CD14-positive monocyte (primary cell): ENCODE results near the gene KRT6B. TPM values are rescaled to one million over a fixed set of nuclear protein-coding genes. Genes with fewer than 3 reads are reported as not detected.

Experiments
- DNase-seq, 3 donors: peaks; one replicate each; pipeline ENCODE4 v3.0.0-alpha.2; 2011 to 2022
- H2AFZ ChIP-seq: 2 replicates; pipeline ENCODE4 v1.6.0; 2012; ENCODE audit warnings: mild to moderate bottlenecking, low read depth, low read length, inconsistent platforms; ENCODE audit not compliant: insufficient read depth, poor library complexity, severe bottlenecking
- H3K27ac ChIP-seq, 2 donors: 1 replicate in 1 of 2; 2 replicates in 1 of 2; pipeline ENCODE4 v1.5.1; 2012 to 2013; ENCODE audit warnings: low read length in 2 of 2, control low read depth in 1 of 2, inconsistent platforms in 1 of 2, low read depth in 1 of 2, mild to moderate bottlenecking in 1 of 2
- H3K27me3 ChIP-seq, 2 donors: one replicate each; pipeline versions ENCODE4 v1.6.0 to v1.6.1; 2011 to 2013; ENCODE audit warnings: low read length in 2 of 2; ENCODE audit not compliant: control insufficient read depth in 2 of 2, insufficient read depth in 2 of 2
- H3K36me3 ChIP-seq, 2 donors: replicated peaks in 1 of 2; 1 replicate in 1 of 2; 2 replicates in 1 of 2; pipeline versions ENCODE4 v1.5.1 to v1.6.1; 2012 to 2013; ENCODE audit warnings: low read length in 2 of 2, control low read depth in 1 of 2, inconsistent platforms in 1 of 2, mild to moderate bottlenecking in 1 of 2; ENCODE audit not compliant: insufficient read depth in 2 of 2, control insufficient read depth in 1 of 2
- H3K4me1 ChIP-seq, 2 donors: 1 replicate in 1 of 2; 2 replicates in 1 of 2; pipeline versions ENCODE4 v1.5.1 to v1.6.1; 2012 to 2013; ENCODE audit warnings: low read length in 2 of 2, control low read depth in 1 of 2, inconsistent platforms in 1 of 2, mild to moderate bottlenecking in 1 of 2, moderate library complexity in 1 of 2; ENCODE audit not compliant: insufficient read depth in 2 of 2, control insufficient read depth in 1 of 2
- H3K4me2 ChIP-seq: replicated peaks from 2 replicates; pipeline ENCODE3; 2012; ENCODE audit warnings: low read length, moderate library complexity, mild to moderate bottlenecking; ENCODE audit not compliant: poor library complexity, severe bottlenecking; ENCODE audit errors: extremely low read depth
- H3K4me3 ChIP-seq, 3 experiments: fragments of 200-600 bp in 1 of 3; sonication (generic) in 1 of 3; replicated peaks in 1 of 3; 1 replicate in 2 of 3; 2 replicates in 1 of 3; pipeline ENCODE4 v1.5.1; 2011 to 2013; ENCODE audit warnings: low read length in 3 of 3, mild to moderate bottlenecking in 3 of 3, control low read depth in 2 of 3, low read depth in 2 of 3, inconsistent platforms in 1 of 3, moderate library complexity in 1 of 3
- H3K79me2 ChIP-seq: 2 replicates; pipeline ENCODE4 v1.6.0; 2012; ENCODE audit warnings: mild to moderate bottlenecking, control low read depth, inconsistent platforms, low read length, moderate library complexity; ENCODE audit not compliant: insufficient read depth
- H3K9ac ChIP-seq: 2 replicates; pipeline ENCODE4 v1.6.0; 2017; ENCODE audit warnings: low read length, mild to moderate bottlenecking; ENCODE audit not compliant: insufficient read depth, poor library complexity, severe bottlenecking
- H3K9me3 ChIP-seq, 2 donors: replicated peaks in 1 of 2; 1 replicate in 1 of 2; 2 replicates in 1 of 2; pipeline versions ENCODE4 v1.5.1 to v1.6.1; 2012 to 2013; ENCODE audit warnings: low read length in 2 of 2, control low read depth in 1 of 2; ENCODE audit not compliant: control insufficient read depth in 1 of 2, insufficient read depth in 1 of 2
- H4K20me1 ChIP-seq: 2 replicates; pipeline ENCODE4 v1.6.0; 2012; ENCODE audit warnings: mild to moderate bottlenecking, low read length, control low read depth, moderate library complexity; ENCODE audit not compliant: insufficient read depth
- H3K27ac Mint-ChIP-seq, 7 donors: one replicate each; pipeline ENCODE4 v1.8.0; 2020; ENCODE audit warnings: mild to moderate bottlenecking in 7 of 7, mixed read lengths in 7 of 7, moderate library complexity in 6 of 7, inconsistent platforms in 2 of 7
- H3K27me3 Mint-ChIP-seq, 3 donors: one replicate each; pipeline ENCODE4 v1.8.0; 2021 to 2022; ENCODE audit warnings: low read depth in 3 of 3, mild to moderate bottlenecking in 3 of 3, mixed read lengths in 3 of 3, moderate library complexity in 3 of 3, inconsistent platforms in 1 of 3
- H3K36me3 Mint-ChIP-seq, 2 donors: one replicate each; pipeline ENCODE4 v1.8.0; 2020; ENCODE audit warnings: mixed read lengths in 2 of 2, inconsistent platforms in 1 of 2, mild to moderate bottlenecking in 1 of 2
- H3K4me1 Mint-ChIP-seq: one replicate; pipeline ENCODE4 v1.8.0; 2020; ENCODE audit warnings: mild to moderate bottlenecking, mixed read lengths
- H3K4me3 Mint-ChIP-seq, 2 donors: one replicate each; pipeline ENCODE4 v1.8.0; 2020; ENCODE audit warnings: mild to moderate bottlenecking in 2 of 2, mixed read lengths in 2 of 2, moderate library complexity in 1 of 2
- H3K9me3 Mint-ChIP-seq, 7 donors: one replicate each; pipeline ENCODE4 v1.8.0; 2020 to 2022; ENCODE audit warnings: mixed read lengths in 7 of 7, mild to moderate bottlenecking in 6 of 7, moderate library complexity in 6 of 7, inconsistent platforms in 2 of 7
- WGBS: methylation state at CpG from one replicate; pipeline ENCODE4 v1.1.5; 2013; ENCODE audit warnings: missing lambda C conversion rate; ENCODE audit not compliant: insufficient coverage; 5-methylcytosine and 5-hydroxymethylcytosine counted together
- intact Hi-C, 2 donors: fragments of 100-400 bp; cut with micrococcal nuclease; formaldehyde crosslinking; loops; one replicate each; pipeline versions ENCODE4 v1.15.0 to v1.15.1; 2023
- polyA plus RNA-seq, 3 donors: library from polyadenylated mRNA; depleted of rRNA in 1 of 3; unstranded in 2 of 3; stranded (reverse) in 1 of 3; fragments of 300-500 nt in 2 of 3; fragments of >200 nt in 1 of 3; fragmentation: Illumina TruSeq in 2 of 3; gene quantifications; 1 replicate in 2 of 3; 2 replicates in 1 of 3; pipeline ENCODE4 v1.2.3, GENCODE V29; 2012 to 2021
- TF ChIP-seq, protein P1 (sequence below): fragments of 200-600 bp; IDR thresholded peaks from one replicate; pipeline ENCODE4 v1.8.0; 2022; ENCODE audit warnings: antibody characterized with exemption, mild to moderate bottlenecking

KRT6B gene
- polyA plus RNA-seq, 3 donors = not detected

DNA sequence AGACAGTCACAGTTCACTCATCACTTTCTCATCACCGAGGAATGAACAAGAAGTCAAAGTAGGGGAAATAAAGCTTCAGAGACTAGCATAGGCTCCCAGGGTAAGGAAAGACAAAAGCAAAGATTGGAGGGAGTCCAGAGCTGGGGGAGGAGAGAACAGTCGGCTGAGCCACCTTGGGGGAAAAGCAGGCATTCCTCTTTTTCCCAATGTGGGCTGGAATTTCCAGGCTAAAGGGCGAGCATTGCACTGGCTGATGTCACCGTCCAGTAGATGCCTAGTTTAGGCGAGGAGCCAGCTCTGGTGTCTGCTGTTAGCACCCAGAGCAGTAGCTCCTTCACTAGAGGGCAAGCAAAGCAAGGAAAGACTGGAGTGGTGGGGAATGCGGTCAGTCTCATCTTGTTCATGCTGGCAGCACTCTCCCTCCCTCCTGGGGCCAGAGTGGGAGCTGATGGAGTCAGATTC, 9.3 kb downstream of the KRT6B start:
- Mint-ChIP-seq H3K27me3 (peaks cover 8 to 22% (median 15%) of the 10 kb centered on the region in 3 donors), H3K27ac (no peak overlapping the region), H3K4me1 (no peaks in the 10 kb centered on the region), H3K36me3 (no peaks in the 10 kb centered on the region), H3K9me3 (peaks cover 0 to 4% (median 0%) of the 10 kb centered on the region in 7 donors), H3K4me3 (peak overlapping the region in 1 of 2 donors; percentile 1)
- Histone ChIP-seq H3K27ac (no peak overlapping the region), H3K4me1 (no peaks in the 10 kb centered on the region), H3K79me2 (no peaks in the 10 kb centered on the region), H3K36me3 (no peaks in the 10 kb centered on the region), H3K27me3 (no peaks in the 10 kb centered on the region), H4K20me1 (no peaks in the 10 kb centered on the region), H3K9me3 (no peaks in the 10 kb centered on the region), H3K9ac (no peak overlapping the region), H2AFZ (no peak overlapping the region), H3K4me3 (no peak overlapping the region), H3K4me2 (no peak overlapping the region)
- intact Hi-C loops = no loop called here
- no peak for DNase-seq
- WGBS = 25% methylated on average over 1 of the region's 6 CpGs
- TF ChIP-seq, protein P1, sequence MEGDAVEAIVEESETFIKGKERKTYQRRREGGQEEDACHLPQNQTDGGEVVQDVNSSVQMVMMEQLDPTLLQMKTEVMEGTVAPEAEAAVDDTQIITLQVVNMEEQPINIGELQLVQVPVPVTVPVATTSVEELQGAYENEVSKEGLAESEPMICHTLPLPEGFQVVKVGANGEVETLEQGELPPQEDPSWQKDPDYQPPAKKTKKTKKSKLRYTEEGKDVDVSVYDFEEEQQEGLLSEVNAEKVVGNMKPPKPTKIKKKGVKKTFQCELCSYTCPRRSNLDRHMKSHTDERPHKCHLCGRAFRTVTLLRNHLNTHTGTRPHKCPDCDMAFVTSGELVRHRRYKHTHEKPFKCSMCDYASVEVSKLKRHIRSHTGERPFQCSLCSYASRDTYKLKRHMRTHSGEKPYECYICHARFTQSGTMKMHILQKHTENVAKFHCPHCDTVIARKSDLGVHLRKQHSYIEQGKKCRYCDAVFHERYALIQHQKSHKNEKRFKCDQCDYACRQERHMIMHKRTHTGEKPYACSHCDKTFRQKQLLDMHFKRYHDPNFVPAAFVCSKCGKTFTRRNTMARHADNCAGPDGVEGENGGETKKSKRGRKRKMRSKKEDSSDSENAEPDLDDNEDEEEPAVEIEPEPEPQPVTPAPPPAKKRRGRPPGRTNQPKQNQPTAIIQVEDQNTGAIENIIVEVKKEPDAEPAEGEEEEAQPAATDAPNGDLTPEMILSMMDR = no peak

DNA sequence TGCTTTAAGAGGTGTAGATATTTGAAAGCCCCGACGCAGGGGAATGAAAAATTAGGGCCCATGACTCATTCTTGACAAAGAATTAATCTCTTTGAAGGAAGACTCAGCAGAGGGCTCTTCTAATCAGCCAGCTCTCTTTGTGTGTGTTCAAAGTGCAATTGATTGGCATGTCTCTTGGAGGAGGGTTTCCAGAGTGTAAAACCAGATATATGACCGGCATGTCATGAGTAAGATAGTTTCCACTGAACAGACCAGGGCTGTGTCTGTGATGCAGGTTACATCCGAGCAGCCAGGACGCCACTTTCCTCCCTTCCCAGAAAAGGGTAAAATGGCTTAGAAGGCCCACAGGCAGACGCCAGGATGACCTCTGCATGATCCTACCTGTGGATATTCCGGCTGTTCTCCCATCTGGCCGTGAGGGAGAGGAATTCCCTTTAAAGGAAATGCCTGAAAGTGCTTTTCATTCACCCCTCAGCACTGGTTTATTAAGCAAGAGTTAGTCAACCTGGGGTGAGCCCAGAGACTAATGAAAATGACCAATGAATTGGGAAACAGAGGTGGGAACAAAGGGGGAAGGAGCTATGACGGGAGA, 10.5 kb downstream of the KRT6B start:
- TF ChIP-seq, protein P1 = no peak
- Histone ChIP-seq H4K20me1 (no peaks in the 10 kb centered on the region), H3K9me3 (no peaks in the 10 kb centered on the region), H3K36me3 (no peaks in the 10 kb centered on the region), H3K4me3 (no peak overlapping the region), H3K27ac (no peak overlapping the region), H3K27me3 (no peaks in the 10 kb centered on the region), H3K79me2 (no peaks in the 10 kb centered on the region), H3K4me1 (no peaks in the 10 kb centered on the region), H3K4me2 (no peak overlapping the region), H2AFZ (no peak overlapping the region), H3K9ac (no peak overlapping the region)
- no peak overlapping the region for H3K27ac Mint-ChIP-seq
- H3K9me3 Mint-ChIP-seq = peaks cover 0 to 2% (median 0%) of the 10 kb centered on the region in 7 donors
- no peak for DNase-seq
- H3K4me1 Mint-ChIP-seq = no peaks in the 10 kb centered on the region
- peaks cover 9 to 22% (median 19%) of the 10 kb centered on the region in 3 donors for H3K27me3 Mint-ChIP-seq
- no peaks in the 10 kb centered on the region for H3K36me3 Mint-ChIP-seq
- no peak overlapping the region for H3K4me3 Mint-ChIP-seq
- WGBS = 78% methylated on average over 3 of the region's 9 CpGs
- intact Hi-C loops = no loop called here
